IPS-18a (cell line): ENCODE results near the gene KIFC3.
A peak's percentile ranks its signal among the peaks of the same experiment; 100 is the strongest.
"Not testable (repeated sequence)": the region's sequence is repeated elsewhere in the genome, so short reads cannot be mapped to it uniquely, and the experiment has no call there.

ENCODE experiments used
- H3K27ac ChIP-seq: one replicate; pipeline ENCODE4 v1.5.1; 2013; ENCODE audit warnings: low read length
- H3K27me3 ChIP-seq: one replicate; pipeline ENCODE4 v1.6.1; 2013; ENCODE audit warnings: mild to moderate bottlenecking, low read length; ENCODE audit not compliant: control insufficient read depth, insufficient read depth
- H3K36me3 ChIP-seq: one replicate; pipeline ENCODE4 v1.6.1; 2013; ENCODE audit warnings: low read depth, low read length; ENCODE audit not compliant: control insufficient read depth
- H3K4me1 ChIP-seq: one replicate; pipeline ENCODE4 v1.6.1; 2013; ENCODE audit warnings: low read depth, low read length; ENCODE audit not compliant: control insufficient read depth
- H3K4me3 ChIP-seq: one replicate; pipeline ENCODE4 v1.5.1; 2013; ENCODE audit warnings: low read length
- H3K9ac ChIP-seq: one replicate; pipeline ENCODE4 v1.6.1; 2013; ENCODE audit warnings: mild to moderate bottlenecking, low read length, moderate library complexity
- H3K9me3 ChIP-seq: one replicate; pipeline ENCODE4 v1.6.1; 2013; ENCODE audit warnings: low read depth, low read length; ENCODE audit not compliant: control insufficient read depth

The KIFC3 gene

GRCh38 chr16:57800200-57801097, 1.8 kb downstream of the KIFC3 start:
- no peak overlapping the region for H3K9ac ChIP-seq
- H3K27me3 ChIP-seq = peaks cover 53% of the 10 kb centered on the region
- no peak overlapping the region for H3K27ac ChIP-seq
- no peaks in the 10 kb centered on the region for H3K9me3 ChIP-seq
- peaks cover 24% of the 10 kb centered on the region for H3K4me1 ChIP-seq
- no peaks in the 10 kb centered on the region for H3K36me3 ChIP-seq
- H3K4me3 ChIP-seq = no peak overlapping the region

- no peaks in the 10 kb centered on the region for H3K36me3 ChIP-seq
- no peak overlapping the region for H3K4me3 ChIP-seq
- no peak overlapping the region for H3K9ac ChIP-seq
- no peak overlapping the region for H3K27ac ChIP-seq
- H3K27me3 ChIP-seq = peaks cover 53% of the 10 kb centered on the region
- peaks cover 24% of the 10 kb centered on the region for H3K4me1 ChIP-seq
- no peaks in the 10 kb centered on the region for H3K9me3 ChIP-seq
These were observed 2.6 kb downstream of the KIFC3 start for GRCh38 chr16:57799600-57800199.

- no peak overlapping the region for H3K9ac ChIP-seq
- peaks cover 24% of the 10 kb centered on the region for H3K4me1 ChIP-seq
- H3K9me3 ChIP-seq = no peaks in the 10 kb centered on the region
- no peak overlapping the region for H3K4me3 ChIP-seq
- H3K27me3 ChIP-seq = peaks cover 53% of the 10 kb centered on the region
- H3K36me3 ChIP-seq = no peaks in the 10 kb centered on the region
- H3K27ac ChIP-seq = no peak overlapping the region
These were observed 3.2 kb downstream of the KIFC3 start for GRCh38 chr16:57798953-57799599.

- H3K4me1 ChIP-seq = peaks cover 21% of the 10 kb centered on the region
- H3K9me3 ChIP-seq = no peaks in the 10 kb centered on the region
- H3K27me3 ChIP-seq = peaks cover 53% of the 10 kb centered on the region
- H3K9ac ChIP-seq = no peak overlapping the region
- no peaks in the 10 kb centered on the region for H3K36me3 ChIP-seq
- H3K4me3 ChIP-seq = peak overlapping the region; percentile 47
- H3K27ac ChIP-seq = no peak overlapping the region
These were observed 4.0 kb downstream of the KIFC3 start for GRCh38 chr16:57798267-57798810.

- Histone ChIP-seq H3K9me3 (no peaks in the 10 kb centered on the region), H3K36me3 (no peaks in the 10 kb centered on the region), H3K27ac (no peak overlapping the region), H3K9ac (no peak overlapping the region), H3K4me1 (peaks cover 15% of the 10 kb centered on the region), H3K4me3 (peak overlapping the region; percentile 47), H3K27me3 (peaks cover 52% of the 10 kb centered on the region)
These were observed 4.6 kb downstream of the KIFC3 start for GRCh38 chr16:57797526-57798266.

GRCh38 chr16:57797216-57797525, 5.1 kb downstream of the KIFC3 start:
- no peaks in the 10 kb centered on the region for H3K36me3 ChIP-seq
- H3K4me3 ChIP-seq = no peak overlapping the region
- no peak overlapping the region for H3K9ac ChIP-seq
- H3K9me3 ChIP-seq = no peaks in the 10 kb centered on the region
- no peak overlapping the region for H3K27ac ChIP-seq
- H3K4me1 ChIP-seq = peaks cover 13% of the 10 kb centered on the region
- H3K27me3 ChIP-seq = peaks cover 50% of the 10 kb centered on the region

GRCh38 chr16:57796014-57796413, 6.3 kb downstream of the KIFC3 start:
- H3K4me1 ChIP-seq, H3K36me3 ChIP-seq, H3K4me3 ChIP-seq, H3K9ac ChIP-seq, H3K27ac ChIP-seq, H3K9me3 ChIP-seq: not testable (repeated sequence)
- H3K27me3 ChIP-seq = peaks cover 40% of the 10 kb centered on the region

GRCh38 chr16:57795431-57795878, 6.8 kb downstream of the KIFC3 start:
- Histone ChIP-seq H3K4me3 (no peak overlapping the region), H3K9ac (no peak overlapping the region), H3K4me1 (peaks cover 5% of the 10 kb centered on the region), H3K27me3 (peaks cover 34% of the 10 kb centered on the region), H3K27ac (no peak overlapping the region), H3K36me3 (no peaks in the 10 kb centered on the region), H3K9me3 (no peaks in the 10 kb centered on the region)

GRCh38 chr16:57794849-57795430, 7.4 kb downstream of the KIFC3 start:
- no peak overlapping the region for H3K9ac ChIP-seq
- no peaks in the 10 kb centered on the region for H3K9me3 ChIP-seq
- no peak overlapping the region for H3K4me3 ChIP-seq
- H3K27me3 ChIP-seq = peaks cover 29% of the 10 kb centered on the region
- peaks cover 5% of the 10 kb centered on the region for H3K4me1 ChIP-seq
- H3K27ac ChIP-seq = no peak overlapping the region
- H3K36me3 ChIP-seq = no peaks in the 10 kb centered on the region

GRCh38 chr16:57791893-57792461, 10.3 kb downstream of the KIFC3 start:
- Histone ChIP-seq H3K27me3 (no peaks in the 10 kb centered on the region), H3K4me1 (no peaks in the 10 kb centered on the region), H3K9me3 (no peaks in the 10 kb centered on the region), H3K4me3 (no peak overlapping the region), H3K27ac (no peak overlapping the region), H3K36me3 (no peaks in the 10 kb centered on the region), H3K9ac (no peak overlapping the region)
